Measurements from ENCODE around the gene TMEM164. TPM values are rescaled to one million over a fixed set of nuclear protein-coding genes. Genes with fewer than 3 reads are reported as not detected.

Gene TMEM164
- total RNA-seq, 6 experiments from 2014 or later = 1.3 to 7.9 (median 2.8) TPM

DNA sequence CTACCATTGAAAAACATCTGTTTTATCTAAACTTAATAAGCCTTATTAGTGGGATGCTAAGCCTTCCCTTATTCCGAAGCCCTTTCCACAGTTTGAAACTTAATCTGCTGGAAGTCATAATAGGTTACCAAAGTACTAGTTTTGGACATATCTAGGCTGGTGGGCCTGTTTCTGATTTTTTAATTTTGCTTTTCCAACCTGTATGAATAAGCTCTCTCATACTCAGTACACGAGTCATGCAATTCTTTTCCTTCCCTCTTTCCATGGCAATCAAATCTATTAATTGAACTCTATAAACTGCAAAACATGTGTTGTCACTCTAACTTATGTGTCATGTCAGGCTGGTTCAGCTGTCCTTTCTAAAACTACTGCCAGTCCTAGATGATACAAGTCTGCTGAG is 224.0 kb downstream of the TMEM164 start:
- no peak overlapping the region for H3K4me3 ChIP-seq
- 76% methylated on average over 2 of the region's 2 CpGs for WGBS (ENCODE audit: insufficient coverage, low coverage, low lambda C conversion rate, missing lambda C conversion rate)
- no peak for TF ChIP-seq POLR2A (IDR thresholded peaks at IDR 0.05)
- TF ChIP-seq, protein P1, sequence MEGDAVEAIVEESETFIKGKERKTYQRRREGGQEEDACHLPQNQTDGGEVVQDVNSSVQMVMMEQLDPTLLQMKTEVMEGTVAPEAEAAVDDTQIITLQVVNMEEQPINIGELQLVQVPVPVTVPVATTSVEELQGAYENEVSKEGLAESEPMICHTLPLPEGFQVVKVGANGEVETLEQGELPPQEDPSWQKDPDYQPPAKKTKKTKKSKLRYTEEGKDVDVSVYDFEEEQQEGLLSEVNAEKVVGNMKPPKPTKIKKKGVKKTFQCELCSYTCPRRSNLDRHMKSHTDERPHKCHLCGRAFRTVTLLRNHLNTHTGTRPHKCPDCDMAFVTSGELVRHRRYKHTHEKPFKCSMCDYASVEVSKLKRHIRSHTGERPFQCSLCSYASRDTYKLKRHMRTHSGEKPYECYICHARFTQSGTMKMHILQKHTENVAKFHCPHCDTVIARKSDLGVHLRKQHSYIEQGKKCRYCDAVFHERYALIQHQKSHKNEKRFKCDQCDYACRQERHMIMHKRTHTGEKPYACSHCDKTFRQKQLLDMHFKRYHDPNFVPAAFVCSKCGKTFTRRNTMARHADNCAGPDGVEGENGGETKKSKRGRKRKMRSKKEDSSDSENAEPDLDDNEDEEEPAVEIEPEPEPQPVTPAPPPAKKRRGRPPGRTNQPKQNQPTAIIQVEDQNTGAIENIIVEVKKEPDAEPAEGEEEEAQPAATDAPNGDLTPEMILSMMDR (IDR thresholded peaks at IDR 0.05) = no peak
- no peaks in the 10 kb centered on the region for H3K9me3 ChIP-seq
- H3K27ac ChIP-seq = no peak overlapping the region
- no peaks in the 10 kb centered on the region for H3K27me3 ChIP-seq
- ATAC-seq (no peak), DNase-seq (no peak)
- intact Hi-C loops (cut with DNase I) = no loop called here
- H3K36me3 ChIP-seq = no peaks in the 10 kb centered on the region
- H3K4me1 ChIP-seq = no peaks in the 10 kb centered on the region

MicroRNA genes within 50 kb of the gene (microRNA counts, 767-probe panel; counts per million panel counts)
- 237 counts per million for microRNA hsa-miR-652-3p

Small RNA genes within 50 kb of the gene (microRNA-seq; reads per million reads assigned to microRNA genes)
- 0 reads per million in 2 donors for gene MIR3978
- gene MIR652 = 710 to 1,569 reads per million in 2 donors

Small RNA genes within 50 kb of the gene (small RNA-seq; reads per million reads assigned to genes)
- gene MIR3978 = 0 reads per million in 2 experiments
- 4.6 to 4.9 reads per million in 2 experiments for gene MIR652
- gene SNORD96B = 1.2 to 1.4 reads per million in 2 experiments

Measured in right lobe of liver (tissue), 6 donors.